B cell (primary cell): ENCODE results near the gene FBXL4. TPM values are rescaled to one million over a fixed set of nuclear protein-coding genes. Genes with fewer than 3 reads are reported as not detected.
"Not testable (repeated sequence)": the region's sequence is repeated elsewhere in the genome, so short reads cannot be mapped to it uniquely, and the experiment has no call there.

Experiments used
- ATAC-seq: fragments of 200-7000 bp; cut with Tn5 transposase; one replicate; pipeline ENCODE4 v1.10.0; 2021; ENCODE audit warnings: low read depth, mild to moderate bottlenecking, moderate number of reproducible peaks, moderate library complexity
- CTCF ChIA-PET: fragments of 350-600 bp; sonication (Branson Sonifier 250); formaldehyde crosslinking; loops from one replicate; lab custom pipeline; 2021; ENCODE audit warnings: antibody characterized with exemption, inconsistent platforms; lab: Charles Lee
- POLR2A ChIA-PET: fragments of 350-600 bp; sonication (Branson Sonifier 250); formaldehyde crosslinking; loops from one replicate; lab custom pipeline; 2021; ENCODE audit warnings: antibody characterized with exemption; lab: Charles Lee
- DNase-seq: peaks from one replicate; pipeline ENCODE4 v3.0.0; 2013
- H2AFZ ChIP-seq: 2 replicates; pipeline ENCODE4 v1.6.1; 2012; ENCODE audit warnings: mild to moderate bottlenecking, low read depth, low read length; ENCODE audit not compliant: insufficient read depth, poor library complexity, severe bottlenecking
- H3K27ac ChIP-seq, 2 donors: 1 replicate in 1 of 2; 2 replicates in 1 of 2; pipeline ENCODE4 v1.5.1; 2012 to 2013; ENCODE audit warnings: low read length in 2 of 2, mild to moderate bottlenecking in 2 of 2, moderate library complexity in 1 of 2
- H3K27me3 ChIP-seq, 4 experiments: fragments of 200-600 bp in 1 of 4; sonication (generic) in 1 of 4; replicated peaks in 1 of 4; 1 replicate in 2 of 4; 2 replicates in 2 of 4; pipeline versions ENCODE4 v1.6.1 to v1.7.0; 2013 to 2016; ENCODE audit warnings: low read length in 3 of 4, mild to moderate bottlenecking in 2 of 4, mixed read lengths in 1 of 4, moderate library complexity in 1 of 4; ENCODE audit not compliant: insufficient read depth in 4 of 4, control insufficient read depth in 3 of 4; ENCODE audit errors: control extremely low read depth in 1 of 4
- H3K36me3 ChIP-seq, 2 experiments: replicated peaks in 1 of 2; 1 replicate in 1 of 2; 2 replicates in 1 of 2; pipeline versions ENCODE4 v1.6.1 to v1.7.1; 2013; ENCODE audit warnings: low read length in 1 of 2; ENCODE audit not compliant: insufficient read depth in 2 of 2, control insufficient read depth in 1 of 2; ENCODE audit errors: control extremely low read depth in 1 of 2, extremely low read depth in 1 of 2
- H3K4me1 ChIP-seq, 2 donors: fragments of 200-600 bp in 1 of 2; sonication (generic) in 1 of 2; 1 replicate in 1 of 2; 2 replicates in 1 of 2; pipeline versions ENCODE4 v1.5.1 to v1.6.1; 2013 to 2017; ENCODE audit warnings: low read length in 2 of 2; ENCODE audit not compliant: control insufficient read depth in 2 of 2, insufficient read depth in 2 of 2
- H3K4me2 ChIP-seq: replicated peaks from 2 replicates; pipeline ENCODE3; 2012; ENCODE audit warnings: mild to moderate bottlenecking, low read depth, low read length; ENCODE audit not compliant: poor library complexity, severe bottlenecking
- H3K4me3 ChIP-seq, 5 experiments: fragments of 200-600 bp in 1 of 5; sonication (generic) in 1 of 5; 1 replicate in 3 of 5; 2 replicates in 2 of 5; pipeline versions ENCODE4 v1.5.1 to v1.7.0; 2011 to 2016; ENCODE audit warnings: low read length in 4 of 5, mild to moderate bottlenecking in 4 of 5, low read depth in 2 of 5, control low read depth in 1 of 5, moderate library complexity in 1 of 5; ENCODE audit not compliant: insufficient read depth in 1 of 5; ENCODE audit errors: control extremely low read depth in 1 of 5, extremely low read depth in 1 of 5
- H3K79me2 ChIP-seq: fragments of 200-600 bp; sonication (generic); one replicate; pipeline ENCODE4 v1.6.0; 2016; ENCODE audit warnings: low read length; ENCODE audit not compliant: control insufficient read depth, insufficient read depth
- H3K9ac ChIP-seq: fragments of 200-600 bp; sonication (generic); 2 replicates; pipeline ENCODE4 v1.6.1; 2017; ENCODE audit warnings: mild to moderate bottlenecking, low read length, moderate library complexity
- H3K9me3 ChIP-seq, 3 donors: one replicate each; pipeline versions ENCODE4 v1.6.1 to v1.7.1; 2013; ENCODE audit warnings: low read length in 2 of 3; ENCODE audit not compliant: control insufficient read depth in 2 of 3, insufficient read depth in 1 of 3; ENCODE audit errors: control extremely low read depth in 1 of 3
- H4K20me1 ChIP-seq: 2 replicates; pipeline ENCODE4 v1.6.0; 2012; ENCODE audit warnings: mild to moderate bottlenecking, low read length; ENCODE audit not compliant: insufficient read depth, control insufficient read depth, poor library complexity, severe bottlenecking
- H3K27ac Mint-ChIP-seq: one replicate; pipeline ENCODE4 v1.8.0; 2021; ENCODE audit warnings: mixed read lengths
- H3K27me3 Mint-ChIP-seq: one replicate; pipeline ENCODE4 v1.8.0; 2021; ENCODE audit warnings: mixed read lengths
- H3K4me1 Mint-ChIP-seq: one replicate; pipeline ENCODE4 v1.8.0; 2021; ENCODE audit warnings: mixed read lengths
- H3K4me3 Mint-ChIP-seq: one replicate; pipeline ENCODE4 v1.8.0; 2021; ENCODE audit warnings: mixed read lengths
- H3K9me3 Mint-ChIP-seq: one replicate; pipeline ENCODE4 v1.8.0; 2022; ENCODE audit warnings: mixed read lengths; ENCODE audit not compliant: insufficient read depth
- CTCF ChIP-seq: fragments of 200-600 bp; IDR thresholded peaks from one replicate; pipeline ENCODE4 v1.8.0; 2022; ENCODE audit warnings: antibody characterized with exemption, mild to moderate bottlenecking
- EZH2 ChIP-seq: IDR thresholded peaks from 2 replicates; pipeline ENCODE4 v1.6.1; 2012; ENCODE audit warnings: borderline replicate concordance, low read depth, mild to moderate bottlenecking, moderate library complexity, low read length; ENCODE audit not compliant: insufficient read depth, poor library complexity, severe bottlenecking
- WGBS: methylation state at CpG from one replicate; pipeline ENCODE4 v1.1.5; 2013; ENCODE audit warnings: missing lambda C conversion rate; ENCODE audit not compliant: insufficient coverage; 5-methylcytosine and 5-hydroxymethylcytosine counted together
- intact Hi-C: fragments of 100-400 bp; cut with micrococcal nuclease; formaldehyde crosslinking; loops from one replicate; pipeline ENCODE4 v1.10.0; 2022
- polyA plus RNA-seq: library from polyadenylated mRNA; depleted of rRNA; stranded (reverse); fragments of >200 nt; gene quantifications from 2 replicates; pipeline ENCODE4 v1.2.3, GENCODE V29; 2012
- total RNA-seq, 2 donors: library from RNA; stranded (reverse); fragments of 120-200 nt in 1 of 2; gene quantifications; 1 replicate in 1 of 2; 2 replicates in 1 of 2; pipeline versions ENCODE4 v1.2.3 to v1.2.4, GENCODE V29; 2013 to 2022

FBXL4 gene
- total and polyA plus RNA-seq, 2 donors (not counting 1 experiment from before 2014, with no cell fraction given): 9.2 to 22.0 TPM

- Histone ChIP-seq H3K36me3 (peaks cover 0 to 12% of the 10 kb centered on the region in 2 experiments), H3K4me3 (no peak overlapping the region), H4K20me1 (no peaks in the 10 kb centered on the region), H3K9me3 (peaks cover 0 to 9% (median 0%) of the 10 kb centered on the region in 3 donors), H3K4me2 (no peak overlapping the region), H3K27ac (no peak overlapping the region), H3K4me1 (no peaks in the 10 kb centered on the region), H2AFZ (no peak overlapping the region), H3K79me2 (no peaks in the 10 kb centered on the region), H3K27me3 (no peaks in the 10 kb centered on the region), H3K9ac (no peak overlapping the region)
- DNase-seq (no peak), ATAC-seq (no peak)
- no peaks in the 10 kb centered on the region for H3K27me3 Mint-ChIP-seq
- no peak overlapping the region for H3K27ac Mint-ChIP-seq
- H3K4me3 Mint-ChIP-seq: no peak overlapping the region
- WGBS: 100% methylated on average over 1 of the region's 1 CpG
- no peaks in the 10 kb centered on the region for H3K4me1 Mint-ChIP-seq
- CTCF ChIA-PET: no interaction called here
- intact Hi-C loops: no loop called here
- POLR2A ChIA-PET: no interaction called here
- peaks cover 2% of the 10 kb centered on the region for H3K9me3 Mint-ChIP-seq
- TF ChIP-seq CTCF: no peak
- no peak for TF ChIP-seq EZH2
These were observed 38.5 kb downstream of the FBXL4 start for GRCh38 chr6:98909236-98909635.

- H3K79me2 ChIP-seq, H3K4me3 ChIP-seq, H3K4me1 ChIP-seq, H3K27ac ChIP-seq, intact Hi-C loops, H3K27ac Mint-ChIP-seq, H3K27me3 Mint-ChIP-seq, H4K20me1 ChIP-seq, H3K4me1 Mint-ChIP-seq, H3K9ac ChIP-seq, H3K4me3 Mint-ChIP-seq, H2AFZ ChIP-seq, ATAC-seq, POLR2A ChIA-PET, H3K27me3 ChIP-seq, DNase-seq, CTCF ChIA-PET, H3K9me3 Mint-ChIP-seq, H3K9me3 ChIP-seq, H3K4me2 ChIP-seq: not testable (repeated sequence)
- H3K36me3 ChIP-seq: peaks cover 2 to 21% of the 10 kb centered on the region in 2 experiments
- WGBS: no CpG with 5 or more reads among the region's 1 CpG
These were observed 41.4 kb downstream of the FBXL4 start for GRCh38 chr6:98906342-98906741.
